Breast epithelium (tissue), 4 donors: ENCODE measurements around the gene EPHA4. TPM values are rescaled to one million over a fixed set of nuclear protein-coding genes. Genes with fewer than 3 reads are reported as not detected.

ENCODE experiments used
- DNase-seq, 2 donors: peaks; one replicate each; pipeline ENCODE4 v3.0.0-alpha.2; 2019; ENCODE audit warnings: low spot score in 2 of 2
- H3K27ac ChIP-seq, 2 donors: fragments of 200-600 bp; sonication (generic) in 1 of 2; one replicate each; pipeline ENCODE4 v1.5.1; 2016 to 2019; ENCODE audit warnings: mild to moderate bottlenecking in 1 of 2
- H3K27me3 ChIP-seq, 2 donors: fragments of 200-600 bp; sonication (generic) in 1 of 2; one replicate each; pipeline versions ENCODE4 v1.5.1 to v1.6.0; 2017 to 2019; ENCODE audit warnings: control low read depth in 1 of 2, mild to moderate bottlenecking in 1 of 2
- H3K36me3 ChIP-seq: fragments of 200-600 bp; one replicate; pipeline ENCODE4 v1.5.1; 2019
- H3K4me1 ChIP-seq, 2 donors: fragments of 200-600 bp; sonication (generic); one replicate each; pipeline ENCODE4 v1.5.1; 2016 to 2019; ENCODE audit warnings: control low read depth in 1 of 2
- H3K4me3 ChIP-seq, 3 donors: fragments of 200-600 bp; sonication (generic); 1 replicate in 2 of 3; 2 replicates in 1 of 3; pipeline ENCODE4 v1.5.1; 2016 to 2019; ENCODE audit warnings: mild to moderate bottlenecking in 3 of 3, moderate library complexity in 2 of 3
- H3K9me3 ChIP-seq, 2 donors: fragments of 200-600 bp; sonication (generic) in 1 of 2; one replicate each; pipeline ENCODE4 v1.5.1; 2016 to 2019; ENCODE audit warnings: control low read depth in 1 of 2
- CTCF ChIP-seq, 3 donors: fragments of 450-650 bp; IDR thresholded peaks; one replicate each; pipeline ENCODE4 v1.5.1; 2016 to 2017; ENCODE audit warnings: antibody characterized with exemption in 3 of 3, mild to moderate bottlenecking in 3 of 3, moderate library complexity in 3 of 3
- POLR2A ChIP-seq: fragments of 450-650 bp; IDR thresholded peaks from one replicate; pipeline ENCODE4 v1.6.1; 2016; ENCODE audit warnings: antibody characterized with exemption, mild to moderate bottlenecking, moderate library complexity
- POLR2AphosphoS5 ChIP-seq, 3 donors: sonication (generic); formaldehyde crosslinking; IDR thresholded peaks; one replicate each; pipeline ENCODE4 v1.6.1; 2017; ENCODE audit warnings: antibody characterized with exemption in 3 of 3
- intact Hi-C: fragments of 100-400 bp; cut with DNase I; formaldehyde crosslinking; loops from one replicate; pipeline ENCODE4 v1.15.1; 2023; ENCODE audit warnings: low total_unique reads
- total RNA-seq, 3 donors: library from RNA; depleted of rRNA; stranded (reverse); fragments of >200 nt; gene quantifications; one replicate each; pipeline ENCODE4 v1.1.0, GENCODE V29; 2016

The EPHA4 gene
- total RNA-seq, 3 donors from 2014 or later: 12.8 to 44.2 (median 18.6) TPM

GRCh38 chr2:221450280-221450679 is 121.8 kb downstream of the EPHA4 start:
- DNase-seq: no peak
- Histone ChIP-seq H3K27me3 (no peaks in the 10 kb centered on the region), H3K27ac (no peak overlapping the region), H3K4me3 (no peak overlapping the region), H3K4me1 (no peaks in the 10 kb centered on the region), H3K36me3 (no peaks in the 10 kb centered on the region), H3K9me3 (no peaks in the 10 kb centered on the region)
- intact Hi-C loops: no loop called here
- TF ChIP-seq POLR2A (no peak), CTCF (IDR thresholded peaks at IDR 0.05) (no peak), POLR2AphosphoS5 (IDR thresholded peaks at IDR 0.05) (no peak)

GRCh38 chr2:221449406-221449805 is 122.7 kb downstream of the EPHA4 start:
- TF ChIP-seq POLR2A: no peak
- no peak for TF ChIP-seq CTCF (IDR thresholded peaks at IDR 0.05)
- no peak for TF ChIP-seq POLR2AphosphoS5 (IDR thresholded peaks at IDR 0.05)
- intact Hi-C loops: no loop called here
- H3K4me1 ChIP-seq: no peaks in the 10 kb centered on the region
- no peaks in the 10 kb centered on the region for H3K27me3 ChIP-seq
- H3K4me3 ChIP-seq: no peak overlapping the region
- H3K9me3 ChIP-seq: no peaks in the 10 kb centered on the region
- no peak overlapping the region for H3K27ac ChIP-seq
- no peak for DNase-seq
- no peaks in the 10 kb centered on the region for H3K36me3 ChIP-seq

DNA sequence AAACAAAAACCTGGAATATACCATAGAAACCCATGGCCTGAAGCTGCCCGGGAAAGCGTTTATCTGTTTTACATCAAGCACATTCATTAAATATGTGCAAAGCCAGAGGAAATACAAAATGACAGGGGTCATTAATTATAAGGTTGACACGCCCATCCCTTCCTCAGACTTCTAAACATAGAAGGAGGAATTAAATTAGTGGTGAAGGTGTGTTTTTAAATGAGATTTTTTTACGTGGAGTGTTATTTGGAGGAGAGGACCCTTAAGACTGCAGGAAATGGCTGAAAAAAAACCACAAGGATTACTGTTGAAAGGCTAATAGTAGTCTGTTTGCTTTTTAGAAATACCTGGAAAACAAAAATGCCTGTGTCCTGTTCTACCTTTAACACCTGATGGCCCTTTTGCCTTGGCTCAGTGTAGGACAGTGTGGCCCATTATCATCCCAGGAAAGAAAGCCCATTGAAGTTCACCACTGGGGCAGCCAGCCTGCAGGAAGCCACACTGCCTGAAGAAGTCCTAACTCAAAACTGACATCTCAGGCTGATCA is 123.2 kb downstream of the EPHA4 start:
- no peak for DNase-seq
- Histone ChIP-seq H3K27me3 (no peaks in the 10 kb centered on the region), H3K9me3 (no peaks in the 10 kb centered on the region), H3K4me1 (no peaks in the 10 kb centered on the region), H3K4me3 (no peak overlapping the region), H3K27ac (no peak overlapping the region), H3K36me3 (no peaks in the 10 kb centered on the region)
- TF ChIP-seq POLR2AphosphoS5 (IDR thresholded peaks at IDR 0.05) (no peak), POLR2A (no peak), CTCF (IDR thresholded peaks at IDR 0.05) (no peak)
- intact Hi-C loops: no loop called here

DNA sequence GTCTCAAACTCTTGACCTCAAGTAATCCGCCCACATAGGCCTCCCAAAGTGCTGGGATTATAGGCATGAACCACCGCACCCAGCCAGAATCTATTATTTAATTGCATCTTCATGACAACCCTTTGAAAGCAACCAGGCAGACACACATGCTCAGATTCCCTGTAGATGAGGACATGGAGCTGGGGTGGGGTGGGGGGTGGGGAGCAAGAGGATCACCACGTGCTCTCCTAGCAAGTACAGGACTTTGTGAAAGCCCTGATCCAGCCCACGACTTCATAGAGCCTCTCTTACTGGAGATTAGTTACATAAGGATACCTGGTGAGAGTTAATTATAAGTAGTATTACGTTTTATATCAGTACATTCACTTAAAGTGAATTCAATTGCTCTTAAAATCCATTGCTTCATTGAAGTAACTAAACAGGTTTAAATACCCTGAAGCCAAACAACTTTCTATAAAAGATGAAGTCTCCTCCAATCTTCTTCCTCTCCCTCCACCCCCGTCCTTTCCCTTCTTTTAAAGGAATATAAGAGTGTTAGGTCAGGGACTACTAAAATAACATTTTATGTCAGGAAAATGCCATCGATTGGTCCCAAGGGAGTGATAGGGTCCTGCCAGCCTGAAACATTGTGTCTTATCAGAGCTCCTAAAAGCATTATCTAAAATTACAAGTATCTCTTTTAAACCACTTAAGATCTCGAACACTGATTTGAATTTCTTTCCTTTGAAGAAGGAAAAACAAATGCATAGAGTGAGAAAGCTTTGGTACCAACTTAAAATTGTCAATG is 123.9 kb downstream of the EPHA4 start:
- no peaks in the 10 kb centered on the region for H3K9me3 ChIP-seq
- no peak overlapping the region for H3K27ac ChIP-seq
- TF ChIP-seq POLR2A (no peak), CTCF (IDR thresholded peaks at IDR 0.05) (no peak), POLR2AphosphoS5 (IDR thresholded peaks at IDR 0.05) (no peak)
- intact Hi-C loops: no loop called here
- DNase-seq: no peak
- H3K36me3 ChIP-seq: no peaks in the 10 kb centered on the region
- H3K27me3 ChIP-seq: no peaks in the 10 kb centered on the region
- no peak overlapping the region for H3K4me3 ChIP-seq
- no peaks in the 10 kb centered on the region for H3K4me1 ChIP-seq

DNA sequence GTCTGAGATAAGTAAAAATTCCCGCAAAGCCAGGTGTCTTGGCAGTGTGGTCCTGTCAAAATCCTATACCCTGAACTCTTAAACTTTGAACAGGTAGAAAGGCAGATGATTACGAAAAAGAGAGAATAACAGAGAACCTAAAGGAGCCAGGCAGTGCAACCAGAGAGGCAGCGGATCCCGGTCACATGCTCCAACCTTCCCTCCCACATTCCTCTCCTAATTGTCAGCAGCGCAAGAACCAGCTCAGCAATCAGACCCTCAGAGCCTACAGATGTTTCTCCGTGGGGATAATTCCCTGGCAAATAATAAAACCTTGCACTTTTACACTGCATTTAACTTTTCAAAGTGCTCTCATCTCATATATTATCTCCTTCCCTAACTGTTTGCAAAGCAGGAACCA is 124.8 kb downstream of the EPHA4 start:
- no peaks in the 10 kb centered on the region for H3K36me3 ChIP-seq
- no peaks in the 10 kb centered on the region for H3K27me3 ChIP-seq
- no peak overlapping the region for H3K27ac ChIP-seq
- no peaks in the 10 kb centered on the region for H3K9me3 ChIP-seq
- no peak for TF ChIP-seq POLR2AphosphoS5 (IDR thresholded peaks at IDR 0.05)
- no peak for TF ChIP-seq POLR2A
- no peak for TF ChIP-seq CTCF (IDR thresholded peaks at IDR 0.05)
- H3K4me3 ChIP-seq: no peak overlapping the region
- no peaks in the 10 kb centered on the region for H3K4me1 ChIP-seq
- no peak for DNase-seq
- intact Hi-C loops: no loop called here
